Lung (tissue), 12 donors: ENCODE measurements around the gene PCGF1. TPM values are rescaled to one million over a fixed set of nuclear protein-coding genes. Genes with fewer than 3 reads are reported as not detected.

ENCODE experiments used
- ATAC-seq: fragments of 200-7000 bp; cut with Tn5 transposase; one replicate; pipeline ENCODE4 v1.9.1; 2020; ENCODE audit warnings: moderate number of reproducible peaks; ENCODE audit not compliant: insufficient read depth, low FRiP score
- DNase-seq, 3 donors: peaks; one replicate each; pipeline ENCODE4 v3.0.0-alpha.2; 2013 to 2017
- H3K27ac ChIP-seq, 2 donors: one replicate each; pipeline ENCODE4 v1.5.1; 2013; ENCODE audit warnings: mild to moderate bottlenecking in 2 of 2, moderate library complexity in 2 of 2, control low read depth in 1 of 2, inconsistent platforms in 1 of 2, low read depth in 1 of 2, low read length in 1 of 2
- H3K27me3 ChIP-seq, 3 donors: one replicate each; pipeline ENCODE4 v1.5.1; 2013; ENCODE audit warnings: low read length in 2 of 3; ENCODE audit not compliant: control insufficient read depth in 3 of 3, insufficient read depth in 3 of 3
- H3K36me3 ChIP-seq, 4 donors: one replicate each; pipeline ENCODE4 v1.5.1; 2013; ENCODE audit warnings: low read length in 4 of 4, mild to moderate bottlenecking in 1 of 4, moderate library complexity in 1 of 4; ENCODE audit not compliant: control insufficient read depth in 4 of 4, insufficient read depth in 4 of 4
- H3K4me1 ChIP-seq, 5 donors: one replicate each; pipeline ENCODE4 v1.5.1; 2013; ENCODE audit warnings: low read length in 5 of 5, mild to moderate bottlenecking in 2 of 5, moderate library complexity in 1 of 5; ENCODE audit not compliant: control insufficient read depth in 5 of 5, insufficient read depth in 5 of 5
- H3K4me3 ChIP-seq: one replicate; pipeline ENCODE4 v1.5.1; 2013; ENCODE audit warnings: mild to moderate bottlenecking, control low read depth, moderate library complexity
- H3K9ac ChIP-seq, 2 donors: one replicate each; pipeline ENCODE4 v1.5.1; 2013; ENCODE audit warnings: low read length in 2 of 2, control low read depth in 1 of 2; ENCODE audit not compliant: insufficient read depth in 1 of 2
- H3K9me3 ChIP-seq, 4 donors: one replicate each; pipeline ENCODE4 v1.5.1; 2013; ENCODE audit warnings: low read length in 3 of 4, mild to moderate bottlenecking in 1 of 4, moderate library complexity in 1 of 4; ENCODE audit not compliant: control insufficient read depth in 4 of 4, insufficient read depth in 3 of 4
- WGBS, 2 donors: extraction: QIAGEN DNeasy Blood & Tissue Kit; methylation state at CpG; one replicate each; pipeline ENCODE4 v1.1.7; 2013; 5-methylcytosine and 5-hydroxymethylcytosine counted together
- polyA plus RNA-seq, 2 donors: library from polyadenylated mRNA; stranded (reverse); fragments of 200-250 nt; gene quantifications; one replicate each; pipeline ENCODE4 v1.2.1, GENCODE V29; 2013
- total RNA-seq, 2 donors: library from RNA; depleted of rRNA in 1 of 2; stranded (reverse); fragments of >200 nt in 1 of 2; gene quantifications; one replicate each; pipeline ENCODE4 v1.2.1, GENCODE V29; 2014 to 2021
- TF ChIP-seq, protein P1 (sequence below): IDR thresholded peaks from 2 replicates; pipeline ENCODE4 v1.5.1; 2012; ENCODE audit warnings: mild to moderate bottlenecking; ENCODE audit errors: control extremely low read depth, extremely low read depth
- donor health status: control.
- donor health status: control.
- donor health status: Bipolar disorder and iron deficiency.
- donor health status: healthy.
- donor health status: DM: yes; HTN: yes; CAD: no.

Gene PCGF1
- total and polyA plus RNA-seq, 4 donors: 16.7 to 47.8 (median 28.1) TPM

- peak; percentile 17 for ATAC-seq
These were observed 7.9 kb upstream of the PCGF1 start for GRCh38 chr2:74515271-74515980.

DNA sequence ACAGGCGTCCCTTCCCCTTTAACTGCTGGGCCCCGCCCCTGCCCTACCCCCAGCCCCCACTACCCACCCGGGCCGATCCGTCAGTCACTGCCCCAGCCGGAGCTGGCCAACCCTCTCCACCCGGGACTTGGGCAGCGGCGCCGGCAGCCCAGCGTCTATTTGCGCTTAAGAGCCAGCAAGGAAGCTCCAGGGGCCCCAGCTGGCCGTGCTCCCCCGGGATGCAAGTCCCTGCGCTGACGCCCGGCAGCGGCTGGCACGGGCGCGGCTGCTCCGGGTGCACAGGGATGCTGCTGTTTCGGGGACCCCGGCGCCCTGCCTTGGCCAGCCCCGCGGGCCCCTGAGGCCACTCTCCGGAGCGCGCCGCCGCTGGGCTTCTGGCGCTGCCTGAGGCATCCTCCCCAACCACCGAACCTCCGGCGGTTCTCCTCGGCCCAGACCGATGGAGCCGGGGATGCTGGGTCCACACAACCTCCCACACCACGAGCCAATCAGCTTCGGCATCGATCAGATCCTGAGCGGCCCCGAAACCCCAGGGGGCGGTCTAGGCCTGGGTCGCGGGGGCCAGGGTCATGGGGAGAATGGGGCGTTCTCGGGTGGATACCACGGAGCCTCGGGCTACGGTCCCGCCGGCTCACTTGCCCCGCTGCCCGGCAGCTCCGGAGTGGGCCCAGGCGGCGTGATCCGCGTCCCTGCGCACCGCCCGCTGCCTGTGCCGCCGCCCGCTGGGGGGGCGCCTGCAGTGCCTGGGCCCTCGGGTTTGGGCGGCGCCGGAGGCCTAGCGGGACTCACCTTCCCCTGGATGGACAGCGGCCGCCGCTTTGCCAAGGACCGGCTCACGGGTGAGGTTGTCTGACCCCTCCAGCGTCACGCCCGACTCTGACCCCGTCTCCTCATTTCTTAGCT is 7.1 kb upstream of the PCGF1 start, which contains the start of gene TLX2:
TLX2 (plus strand) TSS at position 83 of the 903 bp plus-strand sequence; CDS start at position 440, 357 bp downstream.
- ATAC-seq (no peak), DNase-seq (peak; percentile 16 to 35 (median 24))
- H3K36me3 ChIP-seq: no peaks in the 10 kb centered on the region
- H3K27me3 ChIP-seq: peaks cover 9 to 86% (median 83%) of the 10 kb centered on the region in 3 donors
- no peak within 1 kb of the TSS for H3K27ac ChIP-seq
- H3K9me3 ChIP-seq: peaks cover 0 to 14% (median 0%) of the 10 kb centered on the region in 4 donors
- H3K9ac ChIP-seq: no peak within 1 kb of the TSS
- TF ChIP-seq, protein P1, sequence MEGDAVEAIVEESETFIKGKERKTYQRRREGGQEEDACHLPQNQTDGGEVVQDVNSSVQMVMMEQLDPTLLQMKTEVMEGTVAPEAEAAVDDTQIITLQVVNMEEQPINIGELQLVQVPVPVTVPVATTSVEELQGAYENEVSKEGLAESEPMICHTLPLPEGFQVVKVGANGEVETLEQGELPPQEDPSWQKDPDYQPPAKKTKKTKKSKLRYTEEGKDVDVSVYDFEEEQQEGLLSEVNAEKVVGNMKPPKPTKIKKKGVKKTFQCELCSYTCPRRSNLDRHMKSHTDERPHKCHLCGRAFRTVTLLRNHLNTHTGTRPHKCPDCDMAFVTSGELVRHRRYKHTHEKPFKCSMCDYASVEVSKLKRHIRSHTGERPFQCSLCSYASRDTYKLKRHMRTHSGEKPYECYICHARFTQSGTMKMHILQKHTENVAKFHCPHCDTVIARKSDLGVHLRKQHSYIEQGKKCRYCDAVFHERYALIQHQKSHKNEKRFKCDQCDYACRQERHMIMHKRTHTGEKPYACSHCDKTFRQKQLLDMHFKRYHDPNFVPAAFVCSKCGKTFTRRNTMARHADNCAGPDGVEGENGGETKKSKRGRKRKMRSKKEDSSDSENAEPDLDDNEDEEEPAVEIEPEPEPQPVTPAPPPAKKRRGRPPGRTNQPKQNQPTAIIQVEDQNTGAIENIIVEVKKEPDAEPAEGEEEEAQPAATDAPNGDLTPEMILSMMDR: no peak
- H3K4me1 ChIP-seq: peaks cover 0 to 21% (median 0%) of the 10 kb centered on the region in 5 donors
- WGBS, 2 donors: 3 to 4% methylated on average over 77 to 82 of the region's 82 CpGs
- H3K4me3 ChIP-seq: no peak within 1 kb of the TSS

More at GRCh38 chr2:74515271-74515980, 7.9 kb upstream of the PCGF1 start:
- Histone ChIP-seq H3K4me1 (peaks cover 0 to 21% (median 0%) of the 10 kb centered on the region in 5 donors), H3K27me3 (peaks cover 9 to 84% (median 82%) of the 10 kb centered on the region in 3 donors), H3K36me3 (no peaks in the 10 kb centered on the region), H3K27ac (no peak overlapping the region), H3K9me3 (peaks cover 0 to 14% (median 0%) of the 10 kb centered on the region in 4 donors), H3K9ac (no peak overlapping the region), H3K4me3 (no peak overlapping the region)
- 4 to 6% methylated on average over 51 to 60 of the region's 60 CpGs for WGBS, 2 donors
- DNase-seq: no peak
- TF ChIP-seq, protein P1: no peak

DNA sequence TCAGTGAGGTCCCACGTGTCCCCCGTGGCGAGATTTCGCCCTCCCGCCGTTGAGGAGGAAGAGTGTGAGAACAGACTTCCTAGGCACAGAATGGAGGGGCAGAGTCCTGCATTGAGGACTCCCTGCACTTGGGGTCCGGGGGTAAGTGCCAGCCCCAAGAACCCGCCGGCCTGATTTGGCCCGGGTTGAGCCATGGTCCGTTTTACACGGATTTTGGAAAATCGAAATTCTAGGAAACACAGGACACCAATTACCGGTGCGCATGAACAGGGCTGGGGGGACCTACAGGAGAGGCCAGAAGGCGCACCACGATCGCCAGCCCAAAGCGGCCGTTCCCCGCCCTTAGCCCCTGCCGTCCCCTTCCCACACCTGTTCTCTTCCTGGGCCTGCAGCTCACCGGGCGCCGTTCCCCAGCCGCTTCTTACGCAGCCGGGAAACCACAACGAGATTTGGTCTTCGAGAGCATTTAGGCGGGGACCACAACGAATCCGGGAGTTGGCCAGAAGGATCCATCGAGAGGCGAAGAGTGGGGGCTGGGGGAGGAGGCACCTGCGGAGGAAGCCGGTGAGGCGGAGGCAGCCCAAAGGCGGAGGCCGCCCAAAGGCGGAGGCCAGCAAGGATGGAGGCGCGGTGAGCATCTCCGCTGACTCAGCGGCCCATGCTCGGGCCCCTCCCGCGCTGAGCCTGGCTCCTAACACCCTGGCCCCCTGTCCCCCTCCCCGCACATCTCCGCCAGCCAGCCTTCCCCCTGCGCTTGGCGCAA is 6.3 kb upstream of the PCGF1 start:
- H3K36me3 ChIP-seq: no peaks in the 10 kb centered on the region
- no peak overlapping the region for H3K27ac ChIP-seq
- ATAC-seq: no peak
- H3K9me3 ChIP-seq: peaks cover 0 to 14% (median 0%) of the 10 kb centered on the region in 4 donors
- peaks cover 7 to 81% (median 80%) of the 10 kb centered on the region in 3 donors for H3K27me3 ChIP-seq
- no peak overlapping the region for H3K4me3 ChIP-seq
- DNase-seq: peak in 2 of 3 donors; percentile 24 to 26
- H3K9ac ChIP-seq: no peak overlapping the region
- TF ChIP-seq, protein P1: no peak
- WGBS, 2 donors: 6 to 8% methylated on average over 47 to 52 of the region's 52 CpGs
- H3K4me1 ChIP-seq: peaks cover 0 to 21% (median 0%) of the 10 kb centered on the region in 5 donors
